OCI-LY1 (cell line): ENCODE results near the gene INSYN1.

Experiments used
- EZH2 ChIP-seq: fragments of 200-600 bp; sonication (generic), shearing (Covaris generic); IDR thresholded peaks from 2 replicates; pipeline ENCODE4 v1.8.0; 2017; ENCODE audit warnings: borderline replicate concordance, mixed run types, mild to moderate bottlenecking, antibody characterized with exemption, low read length, moderate library complexity, mixed read lengths
- TF ChIP-seq, protein P1 (sequence below): fragments of 200-600 bp; sonication (generic), shearing (Covaris generic); IDR thresholded peaks from 2 replicates; pipeline ENCODE4 v1.5.1; 2017; ENCODE audit warnings: mild to moderate bottlenecking, antibody characterized with exemption, low read length, moderate library complexity, mixed read lengths

DNA sequence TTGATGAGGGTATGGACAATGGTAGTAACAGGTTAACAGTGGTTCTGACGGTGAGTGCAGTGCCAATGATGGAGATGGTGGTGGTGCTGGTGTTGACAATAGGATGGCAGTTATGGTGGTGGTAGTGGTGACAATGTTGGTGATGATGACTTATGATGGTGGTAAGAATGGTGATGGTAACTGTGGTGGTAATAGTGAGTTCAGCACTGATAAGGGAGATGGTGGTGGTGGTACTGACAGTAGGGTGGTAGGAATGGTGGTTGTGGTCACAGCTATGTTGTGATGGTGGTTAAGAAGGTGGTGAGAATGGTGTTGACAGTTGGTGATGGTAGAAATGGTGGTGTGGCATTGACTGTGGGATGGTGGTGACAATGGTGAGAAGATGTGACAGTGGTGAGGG lies 13.4 kb upstream of the INSYN1 start:
- no peak for TF ChIP-seq EZH2
- TF ChIP-seq, protein P1, sequence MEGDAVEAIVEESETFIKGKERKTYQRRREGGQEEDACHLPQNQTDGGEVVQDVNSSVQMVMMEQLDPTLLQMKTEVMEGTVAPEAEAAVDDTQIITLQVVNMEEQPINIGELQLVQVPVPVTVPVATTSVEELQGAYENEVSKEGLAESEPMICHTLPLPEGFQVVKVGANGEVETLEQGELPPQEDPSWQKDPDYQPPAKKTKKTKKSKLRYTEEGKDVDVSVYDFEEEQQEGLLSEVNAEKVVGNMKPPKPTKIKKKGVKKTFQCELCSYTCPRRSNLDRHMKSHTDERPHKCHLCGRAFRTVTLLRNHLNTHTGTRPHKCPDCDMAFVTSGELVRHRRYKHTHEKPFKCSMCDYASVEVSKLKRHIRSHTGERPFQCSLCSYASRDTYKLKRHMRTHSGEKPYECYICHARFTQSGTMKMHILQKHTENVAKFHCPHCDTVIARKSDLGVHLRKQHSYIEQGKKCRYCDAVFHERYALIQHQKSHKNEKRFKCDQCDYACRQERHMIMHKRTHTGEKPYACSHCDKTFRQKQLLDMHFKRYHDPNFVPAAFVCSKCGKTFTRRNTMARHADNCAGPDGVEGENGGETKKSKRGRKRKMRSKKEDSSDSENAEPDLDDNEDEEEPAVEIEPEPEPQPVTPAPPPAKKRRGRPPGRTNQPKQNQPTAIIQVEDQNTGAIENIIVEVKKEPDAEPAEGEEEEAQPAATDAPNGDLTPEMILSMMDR, result no peak
